ENCODE results near the gene SLC11A2. TPM values are rescaled to one million over a fixed set of nuclear protein-coding genes. Genes with fewer than 3 reads are reported as not detected.

Gene SLC11A2
- total and polyA plus RNA-seq, 2 of the 8 experiments (the other 6 are each of a cell fraction or from before 2014, with no cell fraction given) = 55.0 to 61.5 TPM

DNA sequence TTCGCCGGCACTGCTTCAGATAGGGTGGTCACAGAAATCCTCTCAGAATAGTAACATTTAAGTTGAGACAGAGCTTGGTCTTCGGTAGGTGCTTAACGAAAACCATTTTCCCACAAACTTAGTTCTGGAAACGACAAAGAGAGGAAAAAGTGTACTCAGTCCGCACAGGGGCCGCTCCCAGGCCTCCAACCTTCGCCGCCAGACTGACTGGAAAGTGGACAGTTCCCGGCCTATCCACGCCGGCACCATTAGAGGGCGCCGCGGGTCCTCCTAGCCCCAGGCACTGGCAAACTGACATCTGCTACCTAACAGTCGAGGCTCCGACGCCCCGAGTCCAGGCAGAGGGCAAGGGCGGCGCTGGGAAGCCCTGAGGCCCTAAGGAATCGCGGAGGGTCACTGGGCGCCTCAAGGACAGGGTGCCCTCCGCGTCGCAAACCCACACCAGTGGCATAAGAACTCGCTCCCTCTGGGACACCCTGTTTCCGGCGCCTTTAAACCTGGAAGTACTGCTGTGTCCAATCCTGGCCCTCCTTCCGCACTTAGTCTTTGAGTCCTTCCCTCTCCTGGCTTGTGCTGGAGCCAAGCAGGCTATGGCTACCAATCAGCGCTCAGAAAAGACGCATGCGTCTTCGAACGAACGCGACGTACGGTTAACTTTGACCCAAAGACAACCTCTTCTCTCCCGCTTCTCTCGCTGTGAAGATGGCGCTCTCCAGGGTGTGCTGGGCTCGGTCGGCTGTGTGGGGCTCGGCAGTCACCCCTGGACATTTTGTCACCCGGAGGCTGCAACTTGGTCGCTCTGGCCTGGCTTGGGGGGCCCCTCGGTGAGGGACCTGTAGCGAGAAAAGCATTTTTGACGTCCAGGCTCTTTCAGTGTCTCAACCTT, 21.7 kb upstream of the SLC11A2 start, which contains the start of gene LETMD1:
Gene LETMD1, plus strand, starts transcription at position 673 of the 886 bp plus-strand sequence. Its CDS starts 30 bp downstream, at position 703.
- ChIA-PET CTCF (ENCODE audit: partially characterized antibody) (interaction anchor here (0.6 to 1.9 kb wide), 20 partner anchors 8 to 314 kb away, joined by 3 to 7 read pairs (median 3); no protein-coding TSS in a partner anchor), POLR2A (ENCODE audit: partially characterized antibody) (interaction anchor here (0.7 to 2.4 kb wide), 6 partner anchors 9 to 190 kb away, joined by 3 to 10 read pairs (median 3); partner anchors contain the start of genes CSRNP2, DAZAP2 and SLC11A2)
- H4K91ac ChIP-seq (replicated peaks; ENCODE audit: insufficient read length, low read length) = peak within 1 kb of the TSS; percentile 59
- H2BK120ac ChIP-seq (replicated peaks; ENCODE audit: low read depth, low read length) = no peak within 1 kb of the TSS
- peaks cover 7% of the 10 kb centered on the region for H3K23me2 ChIP-seq (ENCODE audit: low read depth, low read length)
- peak within 1 kb of the TSS; percentile 46; the same call in 1 of the 2 replicates for H2BK15ac ChIP-seq (ENCODE audit: low read length)
- no peak within 1 kb of the TSS for H2BK20ac ChIP-seq (ENCODE audit: low read length)
- peaks cover 0 to 3% of the 10 kb centered on the region in 2 experiments for H4K20me1 ChIP-seq (replicated peaks in 1 of 2; ENCODE audit: control insufficient read depth in 1 of 2, insufficient read depth in 2 of 2, low read length in 2 of 2)
- peak within 1 kb of the TSS; percentile 80 for H4K5ac ChIP-seq (ENCODE audit: insufficient read length, low read depth, low read length)
- WGBS, 2 experiments (ENCODE audit: extremely low coverage in 1 of 2, insufficient coverage in 1 of 2, insufficient read length in 1 of 2, insufficient replicate concordance in 2 of 2, low coverage in 1 of 2, low lambda C conversion rate in 2 of 2, missing lambda C conversion rate in 1 of 2) = 6% methylated on average over 51 of the region's 51 CpGs; no CpG with 5 or more reads in 1 of the 2 experiments
- no peak within 1 kb of the TSS for H2AK5ac ChIP-seq (ENCODE audit: low read depth, low read length)
- H3K4me1 ChIP-seq (replicated peaks in 1 of 4; ENCODE audit: control insufficient read depth in 3 of 4, insufficient read depth in 4 of 4, low read length in 3 of 4) = peaks cover 0 to 4% (median 1%) of the 10 kb centered on the region in 4 experiments; a peak in 3 of 7 replicates
- peak within 1 kb of the TSS; percentile 63 for H3K56ac ChIP-seq (replicated peaks; ENCODE audit: insufficient read length, low read depth, low read length)
- peaks cover 0 to 15% of the 10 kb centered on the region in 2 experiments; a peak in 1 of 4 replicates for H3K79me2 ChIP-seq (ENCODE audit: control insufficient read depth in 1 of 2, insufficient read depth in 2 of 2, low read length in 2 of 2)
- H3K79me1 ChIP-seq (ENCODE audit: low read depth, low read length) = peaks cover 2% of the 10 kb centered on the region; the same call in 1 of the 2 replicates
- H3K27me3 ChIP-seq (replicated peaks in 1 of 4; ENCODE audit: control insufficient read depth in 3 of 4, extremely low read depth in 1 of 4, insufficient read depth in 3 of 4, low read length in 3 of 4) = no peaks in the 10 kb centered on the region
- peaks cover 2 to 6% (median 5%) of the 10 kb centered on the region in 4 experiments; a peak in 4 of 8 replicates for H3K36me3 ChIP-seq (ENCODE audit: control insufficient read depth in 2 of 4, insufficient read depth in 4 of 4, low read length in 3 of 4)
- peak within 1 kb of the TSS; percentile 95 for H2BK5ac ChIP-seq (ENCODE audit: low read depth, low read length)
- peak within 1 kb of the TSS; percentile 81 to 96 for H3K4me2 ChIP-seq (ENCODE audit: insufficient read depth in 1 of 2, low read depth in 2 of 2, low read length in 2 of 2)
- H3K9me3 ChIP-seq (ENCODE audit: insufficient read depth in 2 of 2, low read depth in 1 of 2, low read length in 1 of 2) = no peaks in the 10 kb centered on the region
- H3K14ac ChIP-seq (ENCODE audit: insufficient read length) = no peak within 1 kb of the TSS
- H3K23ac ChIP-seq (ENCODE audit: insufficient read length) = no peak within 1 kb of the TSS
- H3K18ac ChIP-seq (ENCODE audit: extremely low read depth, low read length) = peak within 1 kb of the TSS; percentile 95
- H3K4ac ChIP-seq (replicated peaks; ENCODE audit: insufficient read length, low read depth, low read length) = no peak within 1 kb of the TSS
- peak within 1 kb of the TSS; percentile 53 to 81 (median 78) for H3K4me3 ChIP-seq (ENCODE audit: extremely low read depth in 1 of 4, insufficient read depth in 2 of 4, low read depth in 3 of 4, low read length in 4 of 4)
- FAIRE-seq (no peak), DNase-seq (ENCODE audit: low read depth in 1 of 2, low spot score in 2 of 2) (peak; percentile 82 to 96)
- 0 out of 2 replicates have a peak within 1 kb of the TSS, but pooled peaks have one; percentile 39 for H2BK12ac ChIP-seq (ENCODE audit: low read depth, low read length)
- peak within 1 kb of the TSS; percentile 48 to 73 (median 60) for H3K9ac ChIP-seq (replicated peaks in 1 of 4; ENCODE audit: extremely low read depth in 1 of 4, low read depth in 3 of 4, low read length in 3 of 4)
- peak within 1 kb of the TSS; percentile 26; the same call in 1 of the 2 replicates for H4K8ac ChIP-seq (ENCODE audit: extremely low read depth, insufficient read depth, low read length)
- H2AFZ ChIP-seq (ENCODE audit: low read length) = peak within 1 kb of the TSS; percentile 67
- peak within 1 kb of the TSS; percentile 51; the same call in 1 of the 2 replicates for H3K27ac ChIP-seq (ENCODE audit: low read depth, low read length)
- no peak for TF ChIP-seq NRF1 (IDR thresholded peaks at IDR 0.05; ENCODE audit: low read depth, low read length)
- peak; percentile 75 for TF ChIP-seq RBBP5 (IDR thresholded peaks at IDR 0.05; ENCODE audit: borderline replicate concordance, low read depth, low read length)
- TF ChIP-seq CHD2 (IDR thresholded peaks at IDR 0.05; ENCODE audit: low read length) = no peak
- TF ChIP-seq, protein P1, sequence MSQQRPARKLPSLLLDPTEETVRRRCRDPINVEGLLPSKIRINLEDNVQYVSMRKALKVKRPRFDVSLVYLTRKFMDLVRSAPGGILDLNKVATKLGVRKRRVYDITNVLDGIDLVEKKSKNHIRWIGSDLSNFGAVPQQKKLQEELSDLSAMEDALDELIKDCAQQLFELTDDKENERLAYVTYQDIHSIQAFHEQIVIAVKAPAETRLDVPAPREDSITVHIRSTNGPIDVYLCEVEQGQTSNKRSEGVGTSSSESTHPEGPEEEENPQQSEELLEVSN (IDR thresholded peaks at IDR 0.05) = peak; percentile 83
- no peak for TF ChIP-seq CEBPB (IDR thresholded peaks at IDR 0.05; ENCODE audit: low read depth, low read length)
- TF ChIP-seq SAP30 (IDR thresholded peaks at IDR 0.05; ENCODE audit: insufficient read depth, insufficient replicate concordance, low read length) = peak; percentile 59
- peak; percentile 48; the same call in 1 of the 2 replicates for TF ChIP-seq TBP (IDR thresholded peaks at IDR 0.05; ENCODE audit: low read depth, low read length)
- TF ChIP-seq CREB1 (IDR thresholded peaks at IDR 0.05) = peak; percentile 35; the same call in 1 of the 2 replicates
- TF ChIP-seq ASH2L (IDR thresholded peaks at IDR 0.05; ENCODE audit: low read length) = peak; percentile 91
- TF ChIP-seq TAF7 (optimal IDR thresholded peaks at IDR 0.05; ENCODE audit: borderline replicate concordance, low read depth, low read length) = peak; percentile 58

Measured in H1 (cell line).